ENCODE measurements around the gene SLC24A4.

The SLC24A4 gene, protein sequence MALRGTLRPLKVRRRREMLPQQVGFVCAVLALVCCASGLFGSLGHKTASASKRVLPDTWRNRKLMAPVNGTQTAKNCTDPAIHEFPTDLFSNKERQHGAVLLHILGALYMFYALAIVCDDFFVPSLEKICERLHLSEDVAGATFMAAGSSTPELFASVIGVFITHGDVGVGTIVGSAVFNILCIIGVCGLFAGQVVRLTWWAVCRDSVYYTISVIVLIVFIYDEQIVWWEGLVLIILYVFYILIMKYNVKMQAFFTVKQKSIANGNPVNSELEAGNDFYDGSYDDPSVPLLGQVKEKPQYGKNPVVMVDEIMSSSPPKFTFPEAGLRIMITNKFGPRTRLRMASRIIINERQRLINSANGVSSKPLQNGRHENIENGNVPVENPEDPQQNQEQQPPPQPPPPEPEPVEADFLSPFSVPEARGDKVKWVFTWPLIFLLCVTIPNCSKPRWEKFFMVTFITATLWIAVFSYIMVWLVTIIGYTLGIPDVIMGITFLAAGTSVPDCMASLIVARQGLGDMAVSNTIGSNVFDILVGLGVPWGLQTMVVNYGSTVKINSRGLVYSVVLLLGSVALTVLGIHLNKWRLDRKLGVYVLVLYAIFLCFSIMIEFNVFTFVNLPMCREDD

DNA sequence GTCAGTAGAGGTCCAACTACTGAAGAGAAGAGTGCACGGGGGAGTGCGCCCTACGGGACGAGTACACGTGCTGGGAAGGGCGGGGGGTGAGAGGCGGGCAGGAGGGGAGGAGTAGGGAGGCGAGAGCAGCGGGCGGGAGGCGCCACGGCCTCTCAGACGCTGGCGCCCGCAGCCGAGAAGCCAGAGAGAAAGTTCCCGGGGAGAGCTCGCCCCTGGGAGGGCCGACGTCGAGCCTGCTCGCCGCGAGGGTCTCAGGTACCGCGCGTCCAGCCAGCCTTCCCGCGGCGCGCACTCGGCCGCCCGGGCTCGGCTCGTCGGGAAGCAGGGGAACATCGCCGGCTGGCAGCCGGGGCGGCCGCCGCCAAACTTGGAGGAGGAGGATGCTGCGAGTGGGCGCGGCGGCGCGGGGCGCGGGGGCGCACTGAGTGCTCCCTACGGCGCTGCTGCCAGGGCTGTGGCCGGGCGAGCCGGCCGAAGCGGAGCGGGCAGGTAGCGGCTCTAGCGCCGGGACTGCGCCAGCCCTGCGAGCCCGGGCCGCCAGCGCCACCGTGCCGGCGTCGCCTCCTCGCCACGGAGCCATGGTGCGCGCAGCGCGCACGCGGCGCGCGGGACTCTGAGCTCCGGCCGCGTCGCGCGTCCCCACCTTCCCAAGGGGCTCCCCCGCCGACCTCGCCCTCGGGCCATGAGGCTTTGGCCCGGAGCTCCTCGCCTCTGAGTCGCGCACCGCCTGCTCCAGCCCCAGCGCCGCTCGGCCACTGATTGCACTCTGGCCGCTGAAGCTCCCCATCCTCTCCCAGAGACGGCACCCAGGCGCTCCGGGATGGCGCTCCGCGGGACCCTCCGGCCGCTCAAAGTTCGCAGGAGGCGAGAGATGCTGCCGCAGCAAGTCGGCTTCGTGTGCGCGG, at the start of gene SLC24A4:
Gene SLC24A4 (plus strand): TSS at position 155 of the 905 bp plus-strand sequence. CDS start 666 bp downstream, at position 821.
- peak; percentile 33 for DNase-seq

DNA sequence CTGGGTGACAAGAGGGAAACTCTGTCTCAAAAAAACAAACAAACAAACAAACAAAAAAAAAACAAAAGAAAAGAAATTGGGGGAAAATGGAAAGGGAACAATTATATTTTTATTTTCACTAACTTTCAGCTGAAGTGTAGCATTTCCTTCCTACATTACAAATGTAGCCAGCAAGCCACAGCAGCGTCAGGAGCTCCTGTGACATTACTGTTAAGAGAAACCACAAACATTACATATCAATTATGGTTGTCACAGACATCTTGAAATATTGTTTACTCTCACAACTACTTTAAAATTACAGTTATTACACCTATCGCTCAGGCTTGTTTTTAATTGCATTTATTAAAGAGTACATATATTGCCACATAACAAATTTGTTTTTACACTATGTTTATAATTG, 49.8 kb upstream of the SLC24A4 start:
- DNase-seq = no peak

DNA sequence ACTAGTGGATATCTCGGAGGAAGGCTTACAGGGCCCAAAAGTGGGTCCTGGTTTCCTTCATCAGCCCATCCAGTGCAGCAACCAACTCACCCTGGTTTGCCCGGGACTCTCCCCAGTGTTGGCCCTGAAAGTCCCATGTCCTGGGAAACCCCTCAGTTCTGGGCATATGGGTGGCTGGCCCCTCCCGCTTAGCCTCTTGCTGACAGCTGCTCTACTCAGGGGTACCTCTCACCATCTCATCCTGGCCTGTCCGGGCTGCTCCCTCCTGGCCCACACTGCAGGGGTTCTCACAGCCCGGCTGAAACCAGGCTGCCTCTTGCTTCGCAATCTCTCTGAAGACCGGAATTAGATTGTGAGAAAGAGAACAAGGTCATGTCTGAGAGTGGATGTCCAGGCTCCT, 48.9 kb upstream of the SLC24A4 start:
- DNase-seq = no peak

DNA sequence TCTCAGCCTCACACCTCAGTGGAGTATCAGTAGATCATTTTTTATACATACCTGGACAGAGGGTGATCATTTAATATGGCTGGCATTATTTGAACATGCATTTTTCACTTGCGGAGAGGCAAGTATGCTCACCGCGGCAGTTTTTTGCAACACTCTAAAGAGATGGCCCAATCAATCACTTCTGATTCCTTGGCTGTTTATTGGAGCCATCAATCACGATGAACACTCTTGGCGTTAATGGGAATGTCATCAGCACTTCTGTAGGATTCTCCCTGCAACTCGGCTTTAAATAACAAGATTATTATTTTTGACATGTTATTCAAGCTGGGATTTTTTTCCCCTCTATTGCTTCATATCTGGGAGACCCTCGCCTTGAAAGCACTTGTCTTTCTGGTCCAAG, 46.9 kb upstream of the SLC24A4 start:
- DNase-seq = no peak

DNA sequence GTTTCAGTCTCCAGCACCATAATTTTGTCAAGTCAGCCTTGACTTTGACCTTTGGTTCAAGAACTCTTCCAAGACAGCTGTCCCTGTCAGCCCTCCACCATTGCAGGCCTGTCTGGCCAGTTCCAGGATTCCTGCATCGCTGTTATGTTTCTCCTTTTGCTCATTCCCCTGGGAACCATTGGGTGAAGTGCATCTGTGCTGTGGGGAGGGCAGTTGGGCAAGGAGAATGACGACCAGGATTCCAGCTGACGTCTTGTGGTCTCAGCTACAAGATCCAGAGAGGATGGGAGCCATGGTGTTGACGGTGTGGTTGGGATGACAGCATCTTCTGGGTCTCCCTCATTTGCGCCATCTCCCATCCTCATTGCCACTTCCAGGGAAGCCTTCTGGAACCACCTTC, 45.9 kb upstream of the SLC24A4 start:
- no peak for DNase-seq

DNA sequence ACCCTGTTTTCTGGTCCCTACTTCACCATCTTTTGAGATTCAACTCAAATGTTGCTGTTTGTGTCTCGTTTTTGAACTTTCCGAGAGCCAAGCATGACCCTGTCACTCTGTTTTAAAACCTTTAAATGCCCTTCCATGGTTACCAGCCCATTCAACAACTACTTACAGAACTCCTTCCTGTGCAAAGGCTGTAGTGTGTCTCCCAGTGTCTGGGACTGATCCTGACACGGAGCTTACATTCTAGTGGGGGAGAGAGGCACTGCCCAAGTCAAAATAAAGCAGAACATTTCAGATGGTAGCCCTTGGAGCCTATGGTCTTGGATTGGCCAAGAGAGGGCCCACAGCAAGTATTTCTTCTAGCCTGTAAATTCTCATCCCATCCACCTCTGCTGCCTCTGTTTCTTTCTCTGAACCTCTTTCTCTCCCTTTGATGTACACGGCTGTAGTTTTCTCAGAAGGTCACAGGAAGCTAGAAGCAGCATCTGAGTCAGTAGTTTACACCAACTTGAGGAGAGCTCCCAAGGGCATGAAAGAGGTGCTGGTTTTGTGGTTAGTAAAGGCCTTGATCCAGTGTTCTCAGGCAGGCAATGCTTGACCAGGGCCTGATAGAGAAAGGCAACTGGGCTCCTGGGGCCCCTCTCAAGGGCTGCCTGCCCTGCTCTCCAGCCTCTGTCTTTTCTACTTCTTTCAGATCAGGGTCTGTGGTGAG, 42.3 kb upstream of the SLC24A4 start:
- no peak for DNase-seq

DNA sequence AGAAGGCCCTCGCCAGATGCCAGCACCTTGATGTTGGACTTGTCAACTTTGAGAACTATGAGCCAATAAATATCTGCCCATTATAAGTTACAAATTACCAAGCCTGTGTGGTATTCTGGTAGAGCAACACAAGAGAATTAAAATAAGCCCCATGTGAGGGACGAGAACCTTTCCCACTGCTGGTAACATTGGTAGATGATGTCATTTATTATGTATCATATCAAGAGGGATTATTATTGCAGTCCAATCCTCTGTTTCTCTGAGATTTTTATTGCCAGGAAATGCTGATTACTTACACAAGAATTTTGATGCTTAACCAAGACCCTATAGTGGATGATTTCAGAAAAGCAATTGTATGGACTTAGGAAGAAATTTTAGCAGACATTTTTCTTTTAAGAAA, 40.3 kb upstream of the SLC24A4 start:
- DNase-seq = no peak

DNA sequence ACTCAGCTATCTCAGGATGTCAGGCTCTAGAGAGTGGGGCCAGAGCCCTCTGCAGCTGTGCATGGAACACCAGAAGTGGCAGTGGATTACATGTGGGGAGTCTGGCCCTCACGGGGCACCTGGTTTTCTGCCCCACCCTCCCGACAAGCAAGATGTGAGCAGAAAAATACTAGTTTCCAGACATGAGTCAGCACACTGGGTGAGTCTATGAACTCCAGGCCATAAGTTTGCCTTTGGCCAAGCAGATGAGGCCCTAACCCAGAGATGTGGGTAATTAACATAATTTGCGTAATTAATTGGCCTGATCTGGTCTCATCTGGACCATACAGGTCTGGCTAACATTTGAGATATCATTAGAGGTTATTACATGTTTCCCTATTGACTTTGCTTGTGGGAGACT, 37.7 kb upstream of the SLC24A4 start:
- DNase-seq = no peak

DNA sequence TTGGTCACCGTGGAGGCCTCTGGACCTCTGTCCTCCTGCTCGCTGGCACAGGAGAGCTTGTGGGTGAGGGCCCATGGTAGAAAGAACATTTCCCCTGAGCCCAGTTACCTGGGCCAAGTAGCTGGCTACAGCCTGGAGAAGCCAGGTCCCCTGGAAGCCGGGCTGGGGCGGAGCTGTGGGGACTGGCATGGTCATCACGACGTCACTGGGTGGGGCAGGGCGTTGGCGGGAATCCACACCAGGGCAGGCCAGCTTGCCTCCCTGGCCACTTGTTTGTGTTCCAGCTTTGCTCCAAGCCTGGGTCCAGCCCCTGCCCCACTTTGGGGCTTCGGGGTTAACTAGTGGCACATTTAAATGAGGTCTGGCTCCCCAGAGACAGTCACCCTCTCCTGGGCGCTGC, 35.0 kb upstream of the SLC24A4 start:
- no peak for DNase-seq

DNA sequence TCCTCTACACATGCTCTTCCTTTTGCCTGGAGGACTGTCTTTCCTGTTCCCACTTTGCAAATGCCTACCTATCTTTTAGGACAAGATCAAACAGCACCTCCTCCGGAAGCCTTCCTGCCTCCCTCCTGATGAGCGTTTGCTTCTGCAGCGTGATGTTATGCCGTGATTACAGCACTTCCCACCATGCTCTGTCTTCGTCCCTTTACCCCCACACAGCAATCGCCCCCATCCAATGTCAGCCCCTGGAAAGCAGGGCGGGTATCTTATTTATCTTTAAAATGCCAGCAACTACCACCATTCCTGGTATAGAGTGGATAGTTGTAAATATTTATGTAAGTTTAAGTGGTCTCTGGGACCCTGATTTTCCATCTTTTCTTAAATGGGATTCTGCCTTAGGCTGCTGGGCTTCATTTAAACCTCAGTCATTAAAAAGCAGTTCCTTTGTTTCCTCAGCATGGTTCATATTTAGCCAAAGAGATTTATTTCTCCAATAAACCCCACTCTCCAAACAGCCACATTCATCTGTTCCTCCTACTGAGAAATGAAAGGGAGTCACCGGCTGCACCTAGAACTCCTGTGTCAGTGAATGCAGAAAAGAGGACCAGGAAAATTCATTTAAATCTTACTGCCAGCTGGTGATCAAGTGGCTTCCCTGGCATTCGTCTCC, 33.8 kb upstream of the SLC24A4 start:
- DNase-seq = no peak

DNA sequence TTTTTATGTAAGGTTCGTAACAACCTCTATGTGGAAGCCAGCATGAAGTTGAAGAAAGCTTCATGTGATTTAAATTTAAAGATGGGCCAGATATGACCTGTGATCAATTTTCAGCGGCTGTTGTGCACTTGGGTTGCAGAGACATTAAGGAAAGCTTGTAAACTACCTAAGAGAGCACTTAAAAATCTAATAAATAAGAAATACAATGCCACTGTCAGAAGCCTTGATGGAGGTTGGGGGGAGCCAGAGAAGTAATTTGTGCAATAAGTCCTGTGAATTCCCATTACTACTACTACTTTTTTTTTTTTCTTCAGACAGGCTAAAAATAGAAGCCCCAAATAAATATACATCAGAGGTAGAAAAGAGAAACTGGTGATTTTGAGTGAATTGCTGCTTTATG, 30.3 kb upstream of the SLC24A4 start:
- no peak for DNase-seq

DNA sequence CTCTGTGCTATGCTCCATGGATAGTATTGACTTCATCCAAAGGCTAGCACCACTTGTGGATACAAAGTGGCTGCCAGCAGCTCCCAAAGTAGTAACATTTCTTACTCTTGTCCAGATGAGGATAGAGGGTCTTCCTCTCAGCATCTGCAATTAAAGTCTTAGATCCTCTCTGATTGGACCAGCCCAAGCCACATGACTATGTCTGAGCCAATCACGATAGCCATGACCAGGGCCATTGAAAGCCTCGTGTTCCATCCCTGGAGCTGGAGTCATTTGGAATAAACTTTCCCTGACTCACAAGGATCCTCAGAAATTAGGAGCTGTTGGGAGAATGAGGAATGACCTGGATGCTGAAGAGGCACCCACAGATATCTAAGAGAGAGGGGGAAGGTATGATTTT, 28.5 kb upstream of the SLC24A4 start:
- DNase-seq = no peak

DNA sequence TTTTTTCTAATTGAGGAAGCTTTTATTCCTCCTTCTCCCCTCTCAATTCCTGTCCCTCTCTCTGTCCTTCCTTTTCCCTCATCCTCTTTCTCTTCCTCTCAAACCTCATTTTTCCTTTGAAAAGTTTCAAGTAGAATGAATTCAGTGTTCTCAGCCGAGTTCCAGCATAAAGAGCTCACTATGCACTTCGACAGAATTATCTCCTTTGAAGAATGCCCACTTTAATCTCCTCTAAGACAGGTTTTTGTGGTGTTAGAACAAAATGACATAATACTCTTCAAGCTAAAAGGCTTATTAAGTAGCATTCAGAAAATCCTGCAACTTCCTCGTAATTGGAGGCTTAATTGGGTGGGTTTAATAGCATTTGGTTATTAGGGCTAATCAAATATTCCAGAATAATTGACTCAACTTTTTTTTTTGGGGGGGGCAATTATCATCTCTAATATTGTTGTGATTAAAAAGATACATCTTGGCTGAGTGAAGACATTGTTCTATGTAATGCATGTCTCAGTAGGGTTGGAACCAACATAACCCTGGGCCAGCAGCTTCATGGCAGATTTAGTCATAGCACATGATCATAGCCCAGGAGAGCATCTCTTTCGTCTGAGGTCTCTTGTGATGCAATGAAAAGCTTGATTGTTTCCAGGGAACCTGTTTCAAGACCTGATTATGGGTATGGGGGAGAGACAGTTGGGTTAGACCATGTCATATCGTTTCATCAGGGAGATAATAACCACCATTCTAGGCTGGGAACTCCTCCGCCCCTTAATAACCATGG, 25.0 kb upstream of the SLC24A4 start:
- no peak for DNase-seq

DNA sequence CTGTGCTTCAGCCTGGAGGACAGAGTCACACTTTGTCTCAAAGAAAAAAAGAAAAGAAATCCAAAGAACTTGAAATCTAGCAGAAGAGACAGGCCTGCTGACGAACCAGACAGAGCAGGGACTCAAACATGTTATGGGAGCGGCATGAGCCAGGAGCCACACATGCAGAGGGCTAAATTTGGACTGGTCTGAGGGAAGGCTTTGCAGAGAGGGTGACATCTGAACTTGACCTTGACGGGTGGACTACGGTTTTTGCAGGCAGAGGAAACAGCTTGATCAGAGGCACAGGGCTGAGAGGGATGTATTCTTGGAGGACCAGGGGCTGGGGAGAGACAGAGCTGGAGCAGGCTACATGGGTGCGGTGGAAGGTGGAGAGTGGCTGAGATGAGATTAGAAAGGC, 20.5 kb upstream of the SLC24A4 start:
- no peak for DNase-seq

DNA sequence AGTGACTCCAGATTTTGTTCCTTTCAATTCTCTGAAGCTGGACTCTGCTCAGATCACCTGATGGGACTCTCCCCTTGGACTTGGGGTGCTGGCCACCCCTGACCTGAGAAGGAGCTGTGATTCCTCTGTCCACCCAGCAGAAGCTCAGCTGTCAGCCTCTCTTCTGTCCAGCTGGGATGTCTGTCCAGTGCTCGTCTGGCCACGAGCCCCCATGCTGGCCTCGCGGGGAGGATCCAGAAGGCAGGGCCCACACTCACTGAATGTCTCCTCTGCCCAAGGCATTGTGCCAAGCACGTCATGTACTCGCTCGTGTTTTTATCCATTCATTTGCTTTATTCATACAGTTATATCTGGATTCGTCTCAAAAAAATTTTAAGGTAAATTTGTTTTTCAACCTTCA, 14.2 kb upstream of the SLC24A4 start:
- DNase-seq = no peak

DNA sequence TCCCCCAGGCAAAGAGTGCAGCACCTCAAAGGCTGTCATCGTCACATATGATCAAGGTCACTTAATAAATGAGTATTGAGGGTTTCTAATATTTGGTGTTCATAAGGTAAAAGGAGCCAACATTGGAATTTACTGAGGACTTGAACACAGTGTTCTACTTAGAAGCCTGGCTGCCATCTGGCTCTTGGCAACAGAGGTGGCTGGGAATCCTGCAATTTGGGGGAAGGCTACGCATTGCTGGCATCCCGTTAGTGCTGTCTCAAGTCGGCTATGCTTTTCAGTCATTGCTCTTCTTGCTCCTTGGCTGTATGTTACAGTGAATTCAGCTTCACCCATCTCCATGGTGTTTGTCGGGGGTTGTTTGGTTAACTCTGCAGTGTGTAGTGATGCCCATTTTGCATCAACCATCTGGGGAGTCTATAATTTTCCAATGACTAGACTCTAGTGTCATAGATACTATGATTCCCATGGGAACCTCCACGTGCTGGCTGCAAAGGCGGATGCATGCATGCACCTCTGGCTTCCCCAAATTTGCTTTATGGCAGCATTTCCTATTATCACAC, 12.9 kb upstream of the SLC24A4 start:
- DNase-seq = peak; percentile 70

DNA sequence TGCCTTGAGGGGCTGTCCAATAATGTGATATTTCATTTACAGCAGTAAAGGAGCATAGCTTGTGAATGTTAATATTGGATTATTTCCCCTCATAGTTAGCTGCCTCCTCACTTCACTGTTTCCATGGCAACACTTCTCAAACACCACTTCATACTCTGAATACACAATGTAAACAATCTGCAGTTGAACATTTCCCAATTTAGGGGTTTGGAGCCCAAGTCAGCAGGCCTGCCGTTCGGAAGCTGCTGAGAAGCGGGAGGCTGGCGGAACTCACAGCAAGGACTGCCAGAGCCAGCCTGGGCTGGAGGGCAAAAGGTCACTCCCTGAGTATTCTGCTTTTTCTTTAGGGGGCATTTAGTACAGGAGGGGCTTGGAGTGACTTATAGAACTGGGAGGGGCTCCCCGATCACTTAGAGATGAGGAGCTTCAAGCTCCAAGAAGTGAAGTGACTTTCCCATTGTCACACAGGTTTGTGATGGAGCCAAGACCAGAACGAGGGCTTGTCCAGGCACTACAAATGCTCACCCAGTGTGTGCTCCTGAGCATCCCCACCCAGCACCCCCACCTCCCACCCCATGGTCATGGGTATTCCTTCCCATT, 12.1 kb upstream of the SLC24A4 start:
- peak; percentile 30 for DNase-seq

DNA sequence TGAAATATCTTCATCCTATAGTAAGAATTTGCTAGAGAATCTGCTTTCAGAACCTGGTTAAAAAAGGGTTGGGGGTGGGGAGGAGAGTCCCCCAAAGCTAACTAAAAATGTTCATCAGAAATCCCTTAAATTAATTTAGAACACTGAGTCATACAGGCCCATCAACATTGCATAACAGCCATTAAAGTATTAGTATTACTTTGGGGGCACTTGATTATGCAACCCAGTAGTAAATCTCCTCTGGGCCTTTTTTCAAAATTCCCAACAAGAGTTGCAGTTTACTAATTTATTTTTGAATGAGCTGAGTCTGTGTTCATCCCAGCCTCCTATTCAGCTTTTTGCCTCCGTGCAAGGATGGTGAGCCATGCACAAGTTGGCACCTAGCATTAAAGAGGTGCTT, 8.8 kb upstream of the SLC24A4 start:
- no peak for DNase-seq

DNA sequence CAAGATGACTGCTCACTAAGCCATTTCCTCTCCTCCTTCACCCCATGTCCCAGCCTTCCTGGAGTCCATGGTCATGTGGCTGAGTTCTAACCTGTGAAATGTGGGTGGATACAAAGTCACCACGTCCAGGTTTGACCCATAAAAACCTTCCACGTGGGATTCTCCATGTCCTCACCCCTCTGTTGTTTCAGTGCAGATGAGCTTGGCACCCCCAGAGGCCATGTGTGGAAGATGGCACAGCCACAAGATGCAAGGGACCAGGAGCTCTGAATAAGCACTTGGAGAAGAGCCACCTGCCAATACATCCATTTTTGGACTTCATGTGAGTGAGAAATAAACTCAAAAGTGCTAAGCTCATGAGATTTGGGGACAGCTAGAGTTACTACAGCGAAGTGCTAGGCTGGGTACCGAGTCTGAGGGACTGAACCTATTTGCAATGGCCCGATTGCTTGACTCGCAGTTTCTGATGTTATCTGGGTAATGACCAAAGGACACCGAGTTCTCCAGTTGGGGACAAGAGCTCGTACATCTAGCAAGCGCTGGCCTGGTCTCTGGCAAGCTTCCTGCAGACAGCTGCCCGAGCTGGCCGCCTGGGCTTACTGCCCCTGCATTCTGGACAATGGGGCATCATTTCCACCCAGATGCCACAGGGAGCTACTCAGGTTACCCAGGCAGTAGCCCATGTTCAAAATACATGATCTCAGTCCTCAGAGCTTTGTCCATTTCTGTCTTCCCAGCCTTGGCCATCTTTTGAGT, 7.7 kb upstream of the SLC24A4 start:
- no peak for DNase-seq

DNA sequence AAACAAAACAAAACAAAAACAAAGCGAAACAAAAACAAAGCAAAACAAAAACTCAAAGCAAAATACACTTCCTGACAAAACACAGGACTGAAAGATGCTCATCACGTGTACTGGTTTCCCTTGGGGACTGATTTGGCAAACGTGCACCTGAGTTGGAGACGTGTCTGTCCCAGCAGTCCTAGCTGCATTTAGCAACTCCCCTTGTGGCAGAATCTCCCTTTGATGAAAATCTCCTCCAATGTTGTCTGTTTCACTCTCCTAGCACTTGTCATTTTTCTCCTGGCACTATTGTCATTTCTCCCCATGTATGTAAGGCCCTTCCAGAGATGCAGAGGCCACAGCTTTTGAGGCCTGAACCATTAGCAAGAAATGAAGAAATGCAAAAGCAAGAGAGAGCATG, 6.8 kb upstream of the SLC24A4 start:
- peak; percentile 50 for DNase-seq

All from NCI-H2171 treated with DMSO at 0.1 percent for 48 hours (cell line).